CD4-positive, CD25-positive, alpha-beta regulatory T cell (primary cell): ENCODE measurements around the gene FUT9. TPM values are rescaled to one million over a fixed set of nuclear protein-coding genes. Genes with fewer than 3 reads are reported as not detected.

Experiments used
- ATAC-seq, 2 donors: fragments of 150-1000 bp; cut with Tn5 transposase; one replicate each; pipeline ENCODE4 v1.10.0; 2021; ENCODE audit warnings: low read depth in 2 of 2, moderate number of reproducible peaks in 2 of 2, moderate library complexity in 1 of 2
- DNase-seq, 3 donors: peaks; one replicate each; pipeline versions ENCODE4 v3.0.0 to v3.0.0-alpha.2; 2012 to 2022; ENCODE audit warnings: mixed read lengths in 1 of 3
- H3K27ac ChIP-seq: one replicate; pipeline ENCODE4 v1.7.0; 2013; ENCODE audit warnings: mild to moderate bottlenecking, low read length; ENCODE audit not compliant: insufficient read depth, poor library complexity, severe bottlenecking
- H3K27me3 ChIP-seq: one replicate; pipeline ENCODE4 v1.7.0; 2013; ENCODE audit warnings: low read length; ENCODE audit not compliant: control insufficient read depth, insufficient read depth
- H3K36me3 ChIP-seq: one replicate; pipeline ENCODE4 v1.7.0; 2013; ENCODE audit warnings: mild to moderate bottlenecking, low read length, moderate library complexity; ENCODE audit not compliant: control insufficient read depth, insufficient read depth
- H3K4me1 ChIP-seq: 2 replicates; pipeline ENCODE4 v1.7.0; 2013; ENCODE audit warnings: mild to moderate bottlenecking, low read length; ENCODE audit not compliant: insufficient read depth, control insufficient read depth, poor library complexity, severe bottlenecking
- H3K4me3 ChIP-seq: one replicate; pipeline ENCODE4 v1.7.0; 2013; ENCODE audit warnings: low read depth, mild to moderate bottlenecking, low read length, moderate library complexity
- H3K9me3 ChIP-seq, 2 experiments: 1 replicate in 1 of 2; 2 replicates in 1 of 2; pipeline ENCODE4 v1.7.0; 2013; ENCODE audit warnings: low read length in 2 of 2, mild to moderate bottlenecking in 1 of 2, moderate library complexity in 1 of 2; ENCODE audit not compliant: control insufficient read depth in 2 of 2
- H3K27ac Mint-ChIP-seq, 3 donors: one replicate each; pipeline ENCODE4 v1.8.0; 2020 to 2022; ENCODE audit warnings: mild to moderate bottlenecking in 3 of 3, mixed read lengths in 3 of 3, moderate library complexity in 2 of 3
- H3K27me3 Mint-ChIP-seq: one replicate; pipeline ENCODE4 v1.8.0; 2022; ENCODE audit warnings: mild to moderate bottlenecking, mixed read lengths
- H3K36me3 Mint-ChIP-seq: one replicate; pipeline ENCODE4 v1.8.0; 2020; ENCODE audit warnings: mixed read lengths
- H3K4me1 Mint-ChIP-seq, 4 donors: one replicate each; pipeline ENCODE4 v1.8.0; 2020 to 2022; ENCODE audit warnings: mixed read lengths in 4 of 4, mild to moderate bottlenecking in 1 of 4
- H3K4me3 Mint-ChIP-seq, 4 donors: one replicate each; pipeline ENCODE4 v1.8.0; 2020 to 2022; ENCODE audit warnings: mild to moderate bottlenecking in 4 of 4, mixed read lengths in 4 of 4, moderate library complexity in 3 of 4
- H3K9me3 Mint-ChIP-seq, 7 donors: one replicate each; pipeline ENCODE4 v1.8.0; 2020 to 2022; ENCODE audit warnings: mixed read lengths in 7 of 7, mild to moderate bottlenecking in 3 of 7, moderate library complexity in 2 of 7
- polyA plus RNA-seq, 4 donors: library from polyadenylated mRNA; unstranded; fragments of 300-500 nt; fragmentation: Illumina TruSeq; gene quantifications; one replicate each; pipeline ENCODE4 v1.2.3, GENCODE V29; 2021
- total RNA-seq: library from RNA; stranded (reverse); gene quantifications from one replicate; pipeline ENCODE4 v1.2.3, GENCODE V29; 2022

FUT9 gene
- total and polyA plus RNA-seq, 5 donors from 2014 or later = not detected

GRCh38 chr6:96001891-96002575, 13.7 kb upstream of the FUT9 start:
- no peak for DNase-seq
- H3K36me3 Mint-ChIP-seq = no peaks in the 10 kb centered on the region
- no peaks in the 10 kb centered on the region for H3K36me3 ChIP-seq
- peaks cover 0 to 2% (median 0%) of the 10 kb centered on the region in 4 donors for H3K4me1 Mint-ChIP-seq
- no peaks in the 10 kb centered on the region for H3K27me3 ChIP-seq
- no peaks in the 10 kb centered on the region for H3K9me3 ChIP-seq
- ATAC-seq = no peak
- no peak overlapping the region for H3K27ac Mint-ChIP-seq
- H3K4me3 Mint-ChIP-seq = no peak overlapping the region
- H3K27ac ChIP-seq = no peak overlapping the region
- no peak overlapping the region for H3K4me3 ChIP-seq
- no peaks in the 10 kb centered on the region for H3K27me3 Mint-ChIP-seq
- peaks cover 0 to 5% (median 2%) of the 10 kb centered on the region in 7 donors for H3K9me3 Mint-ChIP-seq
- H3K4me1 ChIP-seq = no peaks in the 10 kb centered on the region

- no peaks in the 10 kb centered on the region for H3K27me3 ChIP-seq
- ATAC-seq = no peak
- no peak overlapping the region for H3K4me3 ChIP-seq
- no peak overlapping the region for H3K27ac ChIP-seq
- DNase-seq = no peak
- H3K36me3 ChIP-seq = no peaks in the 10 kb centered on the region
- H3K4me1 Mint-ChIP-seq = peaks cover 0 to 2% (median 0%) of the 10 kb centered on the region in 4 donors
- no peaks in the 10 kb centered on the region for H3K4me1 ChIP-seq
- H3K27ac Mint-ChIP-seq = no peak overlapping the region
- H3K36me3 Mint-ChIP-seq = no peaks in the 10 kb centered on the region
- H3K9me3 Mint-ChIP-seq = peaks cover 0 to 5% (median 2%) of the 10 kb centered on the region in 7 donors
- no peak overlapping the region for H3K4me3 Mint-ChIP-seq
- H3K27me3 Mint-ChIP-seq = no peaks in the 10 kb centered on the region
- no peaks in the 10 kb centered on the region for H3K9me3 ChIP-seq
Measured at GRCh38 chr6:96002576-96002910, 13.2 kb upstream of the FUT9 start.

GRCh38 chr6:96002912-96003311, 12.9 kb upstream of the FUT9 start:
- Histone ChIP-seq H3K4me1 (no peaks in the 10 kb centered on the region), H3K9me3 (no peaks in the 10 kb centered on the region), H3K27me3 (no peaks in the 10 kb centered on the region), H3K36me3 (no peaks in the 10 kb centered on the region), H3K27ac (no peak overlapping the region), H3K4me3 (no peak overlapping the region)
- ATAC-seq = no peak
- H3K27ac Mint-ChIP-seq = no peak overlapping the region
- no peak overlapping the region for H3K4me3 Mint-ChIP-seq
- no peaks in the 10 kb centered on the region for H3K27me3 Mint-ChIP-seq
- H3K9me3 Mint-ChIP-seq = peaks cover 0 to 5% (median 2%) of the 10 kb centered on the region in 7 donors
- no peaks in the 10 kb centered on the region for H3K36me3 Mint-ChIP-seq
- DNase-seq = no peak
- H3K4me1 Mint-ChIP-seq = peaks cover 0 to 2% (median 0%) of the 10 kb centered on the region in 4 donors

GRCh38 chr6:96007663-96008062, 8.1 kb upstream of the FUT9 start:
- Histone ChIP-seq H3K4me1 (no peaks in the 10 kb centered on the region), H3K9me3 (no peaks in the 10 kb centered on the region), H3K27ac (no peak overlapping the region), H3K27me3 (no peaks in the 10 kb centered on the region), H3K36me3 (no peaks in the 10 kb centered on the region), H3K4me3 (no peak overlapping the region)
- Mint-ChIP-seq H3K27ac (no peak overlapping the region), H3K4me1 (peaks cover 0 to 2% (median 0%) of the 10 kb centered on the region in 4 donors), H3K4me3 (no peak overlapping the region), H3K36me3 (no peaks in the 10 kb centered on the region), H3K27me3 (no peaks in the 10 kb centered on the region), H3K9me3 (peaks cover 0 to 2% (median 0%) of the 10 kb centered on the region in 7 donors)
- DNase-seq (no peak), ATAC-seq (no peak)

GRCh38 chr6:96013531-96013930, 2.2 kb upstream of the FUT9 start:
- no peak overlapping the region for H3K27ac ChIP-seq
- Mint-ChIP-seq H3K36me3 (no peaks in the 10 kb centered on the region), H3K4me3 (no peak overlapping the region), H3K27me3 (peaks cover 9% of the 10 kb centered on the region), H3K9me3 (peaks cover 0 to 2% (median 0%) of the 10 kb centered on the region in 7 donors), H3K27ac (no peak overlapping the region), H3K4me1 (no peaks in the 10 kb centered on the region)
- no peaks in the 10 kb centered on the region for H3K27me3 ChIP-seq
- no peaks in the 10 kb centered on the region for H3K9me3 ChIP-seq
- H3K4me1 ChIP-seq = no peaks in the 10 kb centered on the region
- H3K36me3 ChIP-seq = no peaks in the 10 kb centered on the region
- DNase-seq = no peak
- no peak for ATAC-seq
- no peak overlapping the region for H3K4me3 ChIP-seq

GRCh38 chr6:96014846-96015517, 792 bp upstream of the FUT9 start:
- no peak overlapping the region for H3K4me3 ChIP-seq
- Mint-ChIP-seq H3K36me3 (no peaks in the 10 kb centered on the region), H3K27me3 (peaks cover 9% of the 10 kb centered on the region), H3K4me1 (no peaks in the 10 kb centered on the region), H3K4me3 (no peak overlapping the region), H3K9me3 (peaks cover 0 to 2% (median 0%) of the 10 kb centered on the region in 7 donors), H3K27ac (no peak overlapping the region)
- no peaks in the 10 kb centered on the region for H3K9me3 ChIP-seq
- H3K36me3 ChIP-seq = no peaks in the 10 kb centered on the region
- ATAC-seq (no peak), DNase-seq (no peak)
- no peaks in the 10 kb centered on the region for H3K4me1 ChIP-seq
- no peak overlapping the region for H3K27ac ChIP-seq
- no peaks in the 10 kb centered on the region for H3K27me3 ChIP-seq

GRCh38 chr6:96016334-96017069, 728 bp downstream of the FUT9 start:
- Mint-ChIP-seq H3K36me3 (no peaks in the 10 kb centered on the region), H3K27me3 (peaks cover 9% of the 10 kb centered on the region), H3K9me3 (peaks cover 0 to 2% (median 0%) of the 10 kb centered on the region in 7 donors), H3K27ac (no peak overlapping the region), H3K4me3 (no peak overlapping the region), H3K4me1 (no peaks in the 10 kb centered on the region)
- DNase-seq (no peak), ATAC-seq (no peak)
- Histone ChIP-seq H3K4me1 (no peaks in the 10 kb centered on the region), H3K4me3 (no peak overlapping the region), H3K36me3 (no peaks in the 10 kb centered on the region), H3K27ac (no peak overlapping the region), H3K9me3 (no peaks in the 10 kb centered on the region), H3K27me3 (no peaks in the 10 kb centered on the region)
